VCaP (cell line): Measurements from ENCODE around the gene PGLYRP1.

ENCODE experiments used
- H3K27ac ChIP-seq: fragments of 450-650 bp; 2 replicates; pipeline ENCODE4 v1.5.1; 2017
- CTCF ChIP-seq: fragments of 450-650 bp; conservative IDR thresholded peaks from 2 replicates; pipeline ENCODE4 v1.5.1; 2017; ENCODE audit warnings: mild to moderate bottlenecking, moderate library complexity

The PGLYRP1 gene

GRCh38 chr19:46033401-46033800, 10.5 kb upstream of the PGLYRP1 start:
- no peak overlapping the region for H3K27ac ChIP-seq
- no peak for TF ChIP-seq CTCF

GRCh38 chr19:46032597-46033025, 9.8 kb upstream of the PGLYRP1 start:
- TF ChIP-seq CTCF = no peak
- no peak overlapping the region for H3K27ac ChIP-seq

- H3K27ac ChIP-seq = no peak overlapping the region
- no peak for TF ChIP-seq CTCF
Measured at GRCh38 chr19:46031781-46032596, 9.1 kb upstream of the PGLYRP1 start.

GRCh38 chr19:46030812-46031550, 8.1 kb upstream of the PGLYRP1 start:
- no peak for TF ChIP-seq CTCF
- H3K27ac ChIP-seq = peak overlapping the region; percentile 15; the same call in 1 of the 2 replicates

- H3K27ac ChIP-seq = no peak overlapping the region
- TF ChIP-seq CTCF = no peak
Measured at GRCh38 chr19:46025835-46026234, 3.0 kb upstream of the PGLYRP1 start.

GRCh38 chr19:46023311-46023779, 492 bp upstream of the PGLYRP1 start:
- H3K27ac ChIP-seq = no peak overlapping the region
- no peak for TF ChIP-seq CTCF

GRCh38 chr19:46022061-46022430, 807 bp downstream of the PGLYRP1 start:
- TF ChIP-seq CTCF = no peak
- H3K27ac ChIP-seq = no peak overlapping the region
